ENCODE data around the gene TRPM8. TPM values are rescaled to one million over a fixed set of nuclear protein-coding genes. Genes with fewer than 3 reads are reported as not detected.

Gene TRPM8
- polyA plus RNA-seq, 1 donor (not counting 4 experiments of a cell fraction or from before 2014, with no cell fraction given) = 0.04 TPM

GRCh38 chr2:233915128-233915527 lies 2.0 kb upstream of the TRPM8 start:
- H3K9ac ChIP-seq (ENCODE audit: control insufficient read depth, extremely low read depth, insufficient read depth, low read length) = no peak overlapping the region
- H3K9me1 ChIP-seq (ENCODE audit: control insufficient read depth, extremely low read depth, insufficient read depth, low read length) = no peaks in the 10 kb centered on the region
- dilution Hi-C loops (cut with MboI; ENCODE audit: extremely low pct_ligation_motif_present, low sequenced_read_pairs) = no loop called here
- FAIRE-seq (peak; percentile 39), DNase-seq (ENCODE audit: low read depth, low spot score) (no peak)
- peaks cover under 1% of the 10 kb centered on the region for H3K4me1 ChIP-seq (ENCODE audit: control insufficient read depth, extremely low read depth, insufficient read depth, low read length)
- no peaks in the 10 kb centered on the region for H4K20me1 ChIP-seq (ENCODE audit: control insufficient read depth, extremely low read depth, insufficient read depth, low read length)
- no peak overlapping the region for H2AFZ ChIP-seq (ENCODE audit: control insufficient read depth, low read length)
- no peak overlapping the region for H3K4me3 ChIP-seq (ENCODE audit: control insufficient read depth in 2 of 3, extremely low read depth in 1 of 3, insufficient read depth in 2 of 3, low read depth in 1 of 3, low read length in 3 of 3)
- no peak overlapping the region for H3K27ac ChIP-seq (ENCODE audit: control insufficient read depth, insufficient read depth, low read length)
- H3K79me2 ChIP-seq (ENCODE audit: control insufficient read depth, insufficient read depth, low read length) = no peaks in the 10 kb centered on the region
- peaks cover 4% of the 10 kb centered on the region for H3K27me3 ChIP-seq (ENCODE audit: control insufficient read depth, extremely low read depth, insufficient read depth, low read length)
- no peak overlapping the region for H3K4me2 ChIP-seq (ENCODE audit: control insufficient read depth, extremely low read depth, insufficient read depth, low read depth, low read length)
- no peak for TF ChIP-seq EZH2 (IDR thresholded peaks at IDR 0.05; ENCODE audit: low read length)
- TF ChIP-seq CTCF (optimal IDR thresholded peaks at IDR 0.05 in 1 of 3, IDR thresholded peaks at IDR 0.05 in 1 of 3, conservative IDR thresholded peaks at IDR 0.05 in 1 of 3; ENCODE audit: extremely low read depth in 1 of 3, insufficient read depth in 2 of 3, low read length in 3 of 3) = peak; percentile 29 to 49 (median 42)
- no peaks in the 10 kb centered on the region for H3K36me3 ChIP-seq (ENCODE audit: control insufficient read depth in 2 of 2, extremely low read depth in 1 of 2, insufficient read depth in 2 of 2, low read length in 2 of 2)
- H3K9me3 ChIP-seq (ENCODE audit: control insufficient read depth, low read depth, low read length) = no peaks in the 10 kb centered on the region

- H3K9ac ChIP-seq (ENCODE audit: control insufficient read depth, extremely low read depth, insufficient read depth, low read length) = no peak overlapping the region
- no peaks in the 10 kb centered on the region for H4K20me1 ChIP-seq (ENCODE audit: control insufficient read depth, extremely low read depth, insufficient read depth, low read length)
- H3K4me1 ChIP-seq (ENCODE audit: control insufficient read depth, extremely low read depth, insufficient read depth, low read length) = peaks cover 4% of the 10 kb centered on the region
- no peak overlapping the region for H3K4me3 ChIP-seq (ENCODE audit: control insufficient read depth in 2 of 3, extremely low read depth in 1 of 3, insufficient read depth in 2 of 3, low read depth in 1 of 3, low read length in 3 of 3)
- H2AFZ ChIP-seq (ENCODE audit: control insufficient read depth, low read length) = no peak overlapping the region
- FAIRE-seq (no peak), DNase-seq (ENCODE audit: low read depth, low spot score) (no peak)
- H3K79me2 ChIP-seq (ENCODE audit: control insufficient read depth, insufficient read depth, low read length) = no peaks in the 10 kb centered on the region
- H3K36me3 ChIP-seq (ENCODE audit: control insufficient read depth in 2 of 2, extremely low read depth in 1 of 2, insufficient read depth in 2 of 2, low read length in 2 of 2) = no peaks in the 10 kb centered on the region
- H3K4me2 ChIP-seq (ENCODE audit: control insufficient read depth, extremely low read depth, insufficient read depth, low read depth, low read length) = no peak overlapping the region
- no peak overlapping the region for H3K27ac ChIP-seq (ENCODE audit: control insufficient read depth, insufficient read depth, low read length)
- H3K9me1 ChIP-seq (ENCODE audit: control insufficient read depth, extremely low read depth, insufficient read depth, low read length) = no peaks in the 10 kb centered on the region
- dilution Hi-C loops (cut with MboI; ENCODE audit: extremely low pct_ligation_motif_present, low sequenced_read_pairs) = no loop called here
- peaks cover 7% of the 10 kb centered on the region for H3K27me3 ChIP-seq (ENCODE audit: control insufficient read depth, extremely low read depth, insufficient read depth, low read length)
- H3K9me3 ChIP-seq (ENCODE audit: control insufficient read depth, low read depth, low read length) = no peaks in the 10 kb centered on the region
- TF ChIP-seq EZH2 (IDR thresholded peaks at IDR 0.05; ENCODE audit: low read length) (no peak), CTCF (optimal IDR thresholded peaks at IDR 0.05 in 1 of 3, IDR thresholded peaks at IDR 0.05 in 1 of 3, conservative IDR thresholded peaks at IDR 0.05 in 1 of 3; ENCODE audit: extremely low read depth in 1 of 3, insufficient read depth in 2 of 3, low read length in 3 of 3) (no peak)
Observed at GRCh38 chr2:233919319-233919718, 2.1 kb downstream of the TRPM8 start.

All from keratinocyte (primary cell).